Hematopoietic multipotent progenitor cell treated with erythropoietin and hydrocortisone succinate and interleukin-3 and kit ligand, for 15 days (in vitro differentiated cells): ENCODE results near the gene ADAMTS14.
"Not testable (repeated sequence)": the region's sequence is repeated elsewhere in the genome, so short reads cannot be mapped to it uniquely, and the experiment has no call there.

Source experiments
- DNase-seq: peaks from one replicate; pipeline ENCODE4 v3.0.0-alpha.2; 2015; ENCODE audit warnings: low spot score

The ADAMTS14 gene

DNA sequence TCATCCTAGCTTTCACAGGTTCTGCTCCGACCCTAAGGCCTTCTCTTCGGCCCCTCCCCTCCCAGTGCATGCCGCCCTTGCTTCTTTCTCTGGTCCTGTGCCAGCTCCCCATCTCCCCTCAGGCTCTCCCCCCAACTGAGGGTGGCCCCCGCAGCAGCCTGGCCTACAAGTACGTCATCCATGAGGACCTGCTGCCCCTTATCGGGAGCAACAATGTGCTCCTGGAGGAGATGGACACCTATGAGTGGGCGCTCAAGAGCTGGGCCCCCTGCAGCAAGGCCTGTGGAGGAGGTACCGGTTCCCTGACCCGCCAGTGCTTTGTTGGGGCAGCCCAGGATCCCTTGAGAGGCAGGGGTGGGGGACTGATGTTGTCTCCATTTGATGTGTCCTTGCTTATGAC, 79.0 kb downstream of the ADAMTS14 start:
- DNase-seq = no peak

- no peak for DNase-seq
These were observed 79.7 kb downstream of the ADAMTS14 start for GRCh38 chr10:70751991-70752390.

DNA sequence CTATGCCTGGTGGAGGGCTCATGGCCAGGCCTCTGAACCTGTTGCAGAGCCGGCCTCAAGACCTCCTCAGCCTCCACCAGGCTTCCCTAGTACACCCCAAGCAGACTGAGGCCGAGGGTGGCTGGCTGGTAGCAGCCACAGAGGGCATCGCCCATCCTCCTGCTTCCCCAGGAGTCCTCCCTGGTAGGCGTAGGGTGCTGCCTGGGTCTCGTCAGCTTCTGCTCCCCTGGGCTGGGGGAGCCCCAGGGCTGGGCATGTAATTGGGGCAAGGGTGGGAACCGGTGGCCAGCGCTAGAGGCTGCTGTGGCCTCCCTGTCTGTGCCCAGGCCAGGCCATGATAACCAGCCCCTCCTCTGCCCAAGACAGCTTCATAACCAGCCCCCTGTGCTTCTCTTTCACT, 80.3 kb downstream of the ADAMTS14 start:
- DNase-seq = no peak

GRCh38 chr10:70753026-70753663, 80.8 kb downstream of the ADAMTS14 start:
- DNase-seq = no peak

DNA sequence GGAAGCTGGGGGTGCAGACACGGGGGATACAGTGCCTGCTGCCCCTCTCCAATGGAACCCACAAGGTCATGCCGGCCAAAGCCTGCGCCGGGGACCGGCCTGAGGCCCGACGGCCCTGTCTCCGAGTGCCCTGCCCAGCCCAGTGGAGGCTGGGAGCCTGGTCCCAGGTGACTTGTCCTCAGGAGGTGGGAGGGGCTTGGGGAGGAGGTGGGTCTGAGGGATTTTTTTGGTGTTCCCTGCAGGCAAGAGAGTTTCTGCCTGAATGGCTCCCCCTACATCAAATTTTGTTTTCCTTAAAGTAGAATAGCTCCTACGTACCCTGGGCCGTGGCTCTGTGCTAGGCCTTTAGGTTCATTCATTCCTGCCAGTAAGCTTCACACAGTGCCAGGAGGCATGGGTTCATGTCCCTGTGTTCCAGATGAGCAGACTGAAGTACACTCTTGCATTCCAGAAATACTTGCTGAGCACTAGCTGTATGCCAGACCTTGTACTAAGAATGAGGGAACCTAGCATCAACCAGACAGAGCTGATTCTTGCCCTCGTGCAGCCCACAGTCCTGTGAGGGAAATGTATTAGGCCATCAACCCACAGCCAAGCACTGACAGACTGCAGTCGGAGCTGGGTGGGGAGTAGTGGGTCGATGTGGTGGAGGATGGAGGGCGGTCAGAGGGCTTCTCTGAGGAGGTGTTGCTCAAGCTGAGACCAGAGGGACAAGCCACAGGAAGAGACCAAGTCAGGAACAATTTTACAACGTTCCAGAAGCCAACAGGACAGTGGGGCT, 81.7 kb downstream of the ADAMTS14 start:
- DNase-seq = no peak

GRCh38 chr10:70756700-70757360, 84.5 kb downstream of the ADAMTS14 start:
- no peak for DNase-seq

DNA sequence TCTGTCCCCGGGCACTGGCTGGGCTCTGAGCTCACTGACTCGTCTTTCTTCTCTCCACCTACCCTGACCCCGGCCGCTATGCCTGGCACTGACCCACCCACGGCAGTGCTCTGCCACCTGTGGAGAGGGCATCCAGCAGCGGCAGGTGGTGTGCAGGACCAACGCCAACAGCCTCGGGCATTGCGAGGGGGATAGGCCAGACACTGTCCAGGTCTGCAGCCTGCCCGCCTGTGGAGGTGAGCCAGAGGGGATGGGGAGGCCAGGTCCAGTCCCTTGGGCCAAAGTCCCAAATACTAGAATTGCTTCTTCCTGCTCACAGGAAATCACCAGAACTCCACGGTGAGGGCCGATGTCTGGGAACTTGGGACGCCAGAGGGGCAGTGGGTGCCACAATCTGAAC, 85.5 kb downstream of the ADAMTS14 start:
- DNase-seq = no peak

DNA sequence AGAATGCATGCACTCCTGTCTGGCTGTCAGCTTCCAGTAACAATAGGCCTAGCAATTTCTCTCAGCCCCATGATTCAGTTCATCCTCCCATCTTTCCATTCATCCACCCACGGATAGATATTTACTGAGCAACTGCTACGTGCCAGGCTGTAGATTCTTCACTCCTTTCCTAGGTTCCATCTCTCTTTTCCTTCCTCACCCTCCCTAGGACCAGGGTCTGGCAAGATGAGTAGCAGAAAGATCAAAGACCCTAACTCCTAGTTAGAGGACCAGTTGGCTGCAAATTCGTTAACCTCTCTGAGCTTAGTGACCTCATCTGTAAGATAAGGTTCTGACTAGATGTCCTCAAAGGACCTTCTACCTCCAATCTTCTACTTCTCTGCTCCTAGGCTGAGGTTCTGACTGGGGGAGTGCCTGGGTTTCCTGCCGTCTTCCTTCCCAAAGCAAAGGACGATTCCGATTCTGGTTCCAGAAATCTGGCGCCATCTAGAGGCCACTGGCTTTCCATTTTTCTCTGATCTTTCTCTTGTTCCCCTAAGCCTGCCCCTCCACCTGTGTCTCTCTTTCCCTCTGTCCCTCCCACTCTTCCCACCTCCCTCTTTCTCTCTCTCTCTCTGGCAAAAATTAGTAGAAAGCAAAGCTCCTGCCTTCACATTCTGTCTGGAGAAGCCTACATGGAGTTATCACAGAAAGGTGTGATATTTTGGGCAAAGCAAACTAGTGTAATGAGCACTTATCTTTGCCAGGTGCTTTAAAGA, 86.6 kb downstream of the ADAMTS14 start:
- peak; percentile 54 for DNase-seq

DNA sequence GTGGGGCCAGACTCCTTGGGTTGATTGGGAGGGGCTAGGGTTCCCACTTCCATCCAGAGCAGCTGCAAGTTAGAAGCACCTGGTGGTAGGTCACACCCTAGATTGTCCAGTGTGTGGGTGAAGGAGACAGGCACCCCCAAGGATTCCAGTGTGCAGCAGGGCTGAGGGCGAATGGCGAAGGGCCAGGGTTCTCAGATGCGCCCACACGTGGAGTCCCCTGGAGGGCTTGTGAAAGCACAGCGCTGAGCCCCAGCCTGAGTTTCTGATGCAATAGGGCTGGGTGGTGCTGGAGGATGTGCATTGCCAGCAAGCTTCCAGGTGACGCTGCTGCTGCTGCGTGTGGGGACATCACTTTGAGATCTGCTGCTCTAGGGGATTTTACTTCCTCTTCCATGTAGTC, 87.5 kb downstream of the ADAMTS14 start:
- no peak for DNase-seq

GRCh38 chr10:70760271-70760787, 88.0 kb downstream of the ADAMTS14 start:
- no peak for DNase-seq

GRCh38 chr10:70761031-70761601, 88.8 kb downstream of the ADAMTS14 start:
- DNase-seq = no peak

GRCh38 chr10:70761727-70762350, 89.5 kb downstream of the ADAMTS14 start:
- DNase-seq = no peak

DNA sequence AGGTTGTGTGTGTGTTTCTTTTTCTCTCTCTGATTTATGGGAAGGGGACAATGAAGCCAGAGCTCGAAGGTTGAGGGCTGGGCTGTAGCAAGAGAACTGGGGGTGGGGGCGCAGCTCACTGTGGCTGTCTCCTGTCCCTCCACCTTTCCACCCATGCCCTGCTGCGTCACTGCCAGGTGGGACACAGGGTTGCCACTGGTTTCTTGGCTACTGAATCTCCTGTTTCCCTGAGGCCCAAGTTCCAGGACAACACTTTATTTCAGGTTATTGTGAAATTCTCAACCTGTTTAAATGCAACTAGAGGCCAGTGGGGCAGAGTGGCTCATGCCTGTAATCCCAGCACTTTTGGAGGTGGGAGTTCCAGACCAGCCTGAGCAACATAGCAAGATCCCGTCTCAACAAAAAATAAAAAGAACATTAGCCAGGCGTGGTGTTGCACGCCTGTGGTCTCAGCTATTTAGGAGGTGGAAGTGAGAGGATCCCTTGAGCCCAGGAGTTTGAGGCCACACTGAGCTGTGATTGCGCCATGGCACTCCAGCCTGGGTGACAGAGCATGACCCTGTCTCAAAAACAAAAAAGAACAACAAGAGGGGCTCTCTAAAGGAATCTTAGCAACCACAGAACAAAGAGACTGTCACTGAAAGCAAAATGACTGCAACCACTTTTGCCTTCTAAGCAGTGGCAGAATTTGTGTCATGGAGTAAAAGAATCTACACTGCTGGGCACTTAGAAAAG, 90.3 kb downstream of the ADAMTS14 start:
- DNase-seq = no peak

DNA sequence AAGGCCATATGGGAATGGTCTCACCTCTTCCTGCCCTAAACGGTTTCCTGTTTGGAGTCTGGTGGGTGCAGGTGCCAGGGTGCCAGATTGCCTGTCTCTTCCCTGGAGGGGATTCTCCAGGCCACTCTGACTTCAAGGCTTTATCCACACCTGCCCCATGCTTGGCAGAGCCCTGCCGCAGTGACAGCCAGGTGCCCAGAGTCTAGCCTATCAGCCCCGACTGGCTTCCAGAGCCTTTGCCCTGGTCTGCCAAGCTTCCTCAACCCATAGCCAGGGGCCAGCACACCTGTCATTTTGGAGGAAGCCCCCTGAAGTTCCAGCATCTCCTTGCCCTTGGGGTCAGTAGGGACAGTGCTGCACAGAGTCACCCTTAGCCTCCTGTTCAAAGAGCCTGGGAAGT, 91.3 kb downstream of the ADAMTS14 start:
- no peak for DNase-seq

DNA sequence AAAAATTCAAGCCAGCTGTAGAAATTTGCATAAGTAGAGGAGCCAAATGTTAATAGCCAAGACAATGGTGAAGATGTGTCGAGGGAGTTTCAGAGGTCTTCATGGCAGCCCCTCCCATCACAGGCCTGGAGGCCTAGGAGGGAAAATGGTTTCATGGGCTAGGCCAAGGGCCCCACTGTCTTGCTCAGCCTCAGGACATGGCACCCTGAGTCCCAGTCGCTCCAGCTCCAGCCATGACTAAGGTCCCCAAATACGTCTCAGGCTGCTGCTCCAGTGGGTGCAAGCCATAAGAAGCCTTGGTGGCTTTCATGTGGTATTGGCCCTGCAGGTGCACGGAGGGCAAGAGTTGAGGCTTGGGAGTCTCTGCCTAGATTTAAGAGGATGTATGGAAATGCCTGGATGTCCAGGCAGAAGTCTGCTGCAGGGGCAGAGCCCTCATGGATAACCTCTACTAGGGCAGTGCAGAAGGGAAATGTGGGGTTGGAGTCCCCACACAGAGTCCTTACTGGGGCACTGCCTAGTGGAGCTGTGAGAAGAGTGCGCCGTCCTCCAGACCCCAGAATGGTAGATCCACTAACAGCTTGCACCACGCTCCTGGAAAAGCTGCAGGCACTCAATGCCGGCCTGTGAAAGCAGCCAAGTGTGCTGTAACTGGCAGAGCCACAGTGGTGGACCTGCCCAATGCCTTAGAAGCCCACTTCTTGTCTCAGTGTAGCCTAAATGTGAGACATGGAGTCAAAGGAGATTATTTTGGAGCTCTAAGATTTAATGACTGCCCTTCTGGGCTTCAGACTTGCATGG, 93.7 kb downstream of the ADAMTS14 start:
- no peak for DNase-seq

GRCh38 chr10:70768026-70768685, 95.8 kb downstream of the ADAMTS14 start:
- not testable (repeated sequence) for DNase-seq

DNA sequence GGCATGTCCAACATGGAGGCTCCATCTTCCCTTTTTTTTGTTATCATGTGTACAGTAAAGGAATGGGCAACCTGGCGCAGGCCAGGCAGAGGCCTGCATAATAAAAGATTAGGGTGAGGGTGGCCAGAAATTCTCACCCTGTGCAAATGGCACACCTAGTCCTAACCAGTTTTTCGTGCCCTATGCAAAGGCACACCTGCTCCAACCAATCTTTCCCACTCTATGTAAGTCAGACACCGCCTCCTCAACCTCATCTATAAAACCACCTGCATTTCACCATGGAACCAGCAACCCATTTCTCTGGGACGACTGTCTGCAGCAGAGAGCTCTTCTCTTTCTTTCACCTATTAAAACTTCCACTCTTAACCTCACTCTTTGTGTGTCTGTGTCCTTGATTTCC, 96.8 kb downstream of the ADAMTS14 start:
- DNase-seq = no peak

- DNase-seq = no peak
These were observed 97.7 kb downstream of the ADAMTS14 start for GRCh38 chr10:70770001-70770400.

GRCh38 chr10:70770516-70770915, 98.2 kb downstream of the ADAMTS14 start:
- not testable (repeated sequence) for DNase-seq
